Caco-2 (cell line): ENCODE data around the gene C5. TPM values are rescaled to one million over a fixed set of nuclear protein-coding genes. Genes with fewer than 3 reads are reported as not detected.

Source experiments
- BruUV-seq: library from RNA; stranded (reverse); fragments of 400-500 nt; replicated peaks from 2 replicates; lab custom pipeline; 2021; lab: Mats Ljungman, UMichigan
- CTCF ChIA-PET: fragments of 300-600 bp; sonication (Branson Sonifier 250); formaldehyde crosslinking; loops from one replicate; lab custom pipeline; 2022; ENCODE audit warnings: antibody characterized with exemption; lab: Charles Lee
- POLR2A ChIA-PET: fragments of 300-600 bp; sonication (Branson Sonifier 250); formaldehyde crosslinking; loops from one replicate; lab custom pipeline; 2022; ENCODE audit warnings: antibody characterized with exemption; lab: Charles Lee
- DNase-seq, 2 experiments: peaks; one replicate each; pipeline versions ENCODE4 v3.0.0 to v3.0.0-alpha.2; 2020 to 2022
- H3K27me3 ChIP-seq: replicated peaks from 2 replicates; pipeline ENCODE4 v1.6.0; 2011; ENCODE audit warnings: low read length; ENCODE audit not compliant: control insufficient read depth, insufficient read depth
- H3K36me3 ChIP-seq: 2 replicates; pipeline ENCODE4 v1.5.1; 2011; ENCODE audit warnings: low read length; ENCODE audit not compliant: control insufficient read depth, insufficient read depth
- H3K4me1 ChIP-seq: fragments of 250-450 bp; sonication (Bioruptor Pico); 2 replicates; pipeline ENCODE4 v1.5.1; 2020; ENCODE audit warnings: mild to moderate bottlenecking
- H3K4me3 ChIP-seq: 2 replicates; pipeline ENCODE4 v1.5.1; 2011; ENCODE audit warnings: low read depth, mild to moderate bottlenecking, control low read depth, low read length
- H3K9me3 ChIP-seq: fragments of 250-450 bp; sonication (Bioruptor Pico); 2 replicates; pipeline ENCODE4 v1.5.1; 2020; ENCODE audit warnings: mild to moderate bottlenecking, moderate library complexity
- H3K27ac Mint-ChIP-seq: one replicate; pipeline ENCODE4 v1.8.0; 2022; ENCODE audit warnings: mixed read lengths; ENCODE audit not compliant: unreplicated experiment
- H3K27me3 Mint-ChIP-seq: one replicate; pipeline ENCODE4 v1.8.0; 2022; ENCODE audit warnings: mixed read lengths; ENCODE audit not compliant: insufficient read depth, unreplicated experiment
- H3K36me3 Mint-ChIP-seq: one replicate; pipeline ENCODE4 v1.8.0; 2022; ENCODE audit warnings: mild to moderate bottlenecking, mixed read lengths; ENCODE audit not compliant: insufficient read depth, unreplicated experiment
- H3K4me1 Mint-ChIP-seq: one replicate; pipeline ENCODE4 v1.8.0; 2022; ENCODE audit warnings: low read depth, mixed read lengths; ENCODE audit not compliant: unreplicated experiment
- H3K4me3 Mint-ChIP-seq: one replicate; pipeline ENCODE4 v1.8.0; 2022; ENCODE audit warnings: mild to moderate bottlenecking, moderate library complexity, mixed read lengths; ENCODE audit not compliant: unreplicated experiment
- H3K9me3 Mint-ChIP-seq: one replicate; pipeline ENCODE4 v1.8.0; 2022; ENCODE audit warnings: mixed read lengths; ENCODE audit not compliant: unreplicated experiment
- CTCF ChIP-seq, 2 experiments: fragments of 200-600 bp in 1 of 2; IDR thresholded peaks; 1 replicate in 1 of 2; 2 replicates in 1 of 2; pipeline versions ENCODE4 v1.5.1 to v1.8.0; 2011 to 2022; ENCODE audit warnings: antibody characterized with exemption in 1 of 2, control low read depth in 1 of 2, inconsistent platforms in 1 of 2, low read depth in 1 of 2, low read length in 1 of 2, mild to moderate bottlenecking in 1 of 2, moderate library complexity in 1 of 2; ENCODE audit not compliant: insufficient read depth in 1 of 2, severe bottlenecking in 1 of 2, unreplicated experiment in 1 of 2
- intact Hi-C: fragments of 100-400 bp; cut with micrococcal nuclease; formaldehyde crosslinking; loops from one replicate; pipeline ENCODE4 v1.10.0; 2022; ENCODE audit not compliant: unreplicated experiment
- total RNA-seq: library from RNA; stranded (reverse); gene quantifications from 2 replicates; pipeline ENCODE4 v1.2.3, GENCODE V29; 2022

Gene C5
- total RNA-seq, 1 experiment from 2014 or later: 14.9 TPM

- H3K4me1 Mint-ChIP-seq: peaks cover 7% of the 10 kb centered on the region
- no peak for TF ChIP-seq CTCF (IDR thresholded peaks at IDR 0.05; ENCODE audit: insufficient read depth in 1 of 2, low read depth in 1 of 2, low read length in 1 of 2, severe bottlenecking in 1 of 2, unreplicated experiment in 1 of 2)
- H3K27me3 Mint-ChIP-seq: no peaks in the 10 kb centered on the region
- H3K9me3 Mint-ChIP-seq: no peaks in the 10 kb centered on the region
- H3K36me3 Mint-ChIP-seq: no peaks in the 10 kb centered on the region
- Histone ChIP-seq H3K9me3 (no peaks in the 10 kb centered on the region), H3K4me1 (peaks cover 5% of the 10 kb centered on the region; the same call in 1 of the 2 replicates), H3K27me3 (peaks cover 2% of the 10 kb centered on the region; the same call in 1 of the 2 replicates), H3K36me3 (no peaks in the 10 kb centered on the region), H3K4me3 (peak overlapping the region; percentile 64)
- peak overlapping the region; percentile 72 for H3K4me3 Mint-ChIP-seq
- no TSS peak for BruUV-seq
- intact Hi-C loops: loop anchor here (2.0 kb wide), 2 partner anchors 86 to 172 kb away; partner anchors contain the start of gene PSMD5
- ChIA-PET CTCF (interaction anchor here (0.6 to 1.0 kb wide), 5 partner anchors 9 to 127 kb away, joined by 3 to 4 read pairs (median 3); no protein-coding TSS in a partner anchor), POLR2A (no interaction called here)
- peak; percentile 61 to 77 for DNase-seq
- H3K27ac Mint-ChIP-seq: peak overlapping the region; percentile 53
These were observed 121.4 kb downstream of the C5 start for GRCh38 chr9:120928483-120929228.

GRCh38 chr9:120928015-120928482, 122.0 kb downstream of the C5 start:
- POLR2A ChIA-PET: no interaction called here
- peaks cover 5% of the 10 kb centered on the region; the same call in 1 of the 2 replicates for H3K4me1 ChIP-seq
- H3K9me3 Mint-ChIP-seq: no peaks in the 10 kb centered on the region
- no peaks in the 10 kb centered on the region for H3K36me3 Mint-ChIP-seq
- CTCF ChIA-PET: no interaction called here
- H3K4me3 Mint-ChIP-seq: peak overlapping the region; percentile 72
- no peaks in the 10 kb centered on the region for H3K27me3 ChIP-seq
- peaks cover 7% of the 10 kb centered on the region for H3K4me1 Mint-ChIP-seq
- no peaks in the 10 kb centered on the region for H3K27me3 Mint-ChIP-seq
- TF ChIP-seq CTCF (IDR thresholded peaks at IDR 0.05; ENCODE audit: insufficient read depth in 1 of 2, low read depth in 1 of 2, low read length in 1 of 2, severe bottlenecking in 1 of 2, unreplicated experiment in 1 of 2): no peak
- no peaks in the 10 kb centered on the region for H3K36me3 ChIP-seq
- H3K4me3 ChIP-seq: peak overlapping the region; percentile 64
- H3K27ac Mint-ChIP-seq: peak overlapping the region; percentile 53
- no TSS peak for BruUV-seq
- H3K9me3 ChIP-seq: no peaks in the 10 kb centered on the region
- intact Hi-C loops: loop anchor here (2.0 kb wide), 2 partner anchors 85 to 171 kb away; partner anchors contain the start of gene PSMD5
- DNase-seq: no peak

- H3K4me3 Mint-ChIP-seq: no peak overlapping the region
- ChIA-PET POLR2A (no interaction called here), CTCF (no interaction called here)
- peaks cover 7% of the 10 kb centered on the region for H3K4me1 Mint-ChIP-seq
- no peaks in the 10 kb centered on the region for H3K27me3 Mint-ChIP-seq
- no peak for TF ChIP-seq CTCF (IDR thresholded peaks at IDR 0.05; ENCODE audit: insufficient read depth in 1 of 2, low read depth in 1 of 2, low read length in 1 of 2, severe bottlenecking in 1 of 2, unreplicated experiment in 1 of 2)
- no peaks in the 10 kb centered on the region for H3K36me3 Mint-ChIP-seq
- H3K4me1 ChIP-seq: peaks cover 5% of the 10 kb centered on the region; the same call in 1 of the 2 replicates
- H3K36me3 ChIP-seq: no peaks in the 10 kb centered on the region
- BruUV-seq: no TSS peak
- no peaks in the 10 kb centered on the region for H3K9me3 Mint-ChIP-seq
- no peak overlapping the region for H3K27ac Mint-ChIP-seq
- intact Hi-C loops: loop anchor here (2.0 kb wide), 2 partner anchors 85 to 171 kb away; partner anchors contain the start of gene PSMD5
- no peaks in the 10 kb centered on the region for H3K27me3 ChIP-seq
- DNase-seq: no peak
- no peaks in the 10 kb centered on the region for H3K9me3 ChIP-seq
- no peak overlapping the region for H3K4me3 ChIP-seq
These were observed 122.6 kb downstream of the C5 start for GRCh38 chr9:120927269-120928014.
